B cell (primary cell): ENCODE data around the gene CER1.

Source experiments
- EZH2 ChIP-seq: IDR thresholded peaks from 2 replicates; pipeline ENCODE4 v1.6.1; 2012; ENCODE audit warnings: borderline replicate concordance, low read depth, mild to moderate bottlenecking, moderate library complexity, low read length; ENCODE audit not compliant: insufficient read depth, poor library complexity, severe bottlenecking
- TF ChIP-seq, protein P1 (sequence below): fragments of 200-600 bp; IDR thresholded peaks from one replicate; pipeline ENCODE4 v1.8.0; 2022; ENCODE audit warnings: antibody characterized with exemption, mild to moderate bottlenecking

DNA sequence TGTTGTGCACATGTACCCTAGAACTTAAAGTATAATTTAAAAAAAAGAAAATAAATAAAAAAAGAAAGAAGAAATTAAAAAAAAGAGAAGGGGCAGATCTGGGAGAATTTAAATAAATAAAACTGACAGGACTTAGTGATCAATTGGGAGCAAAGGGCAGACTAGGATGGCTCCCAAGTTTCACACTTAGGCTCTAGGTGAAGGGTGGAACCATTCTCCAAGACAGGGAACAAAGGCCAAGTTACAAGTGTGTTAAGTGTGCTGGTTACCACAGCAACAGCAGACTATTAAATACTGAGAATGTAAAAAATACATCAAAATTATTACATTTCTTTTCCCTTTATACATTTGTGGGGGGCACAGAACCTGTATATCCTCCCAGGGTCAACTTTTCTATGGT, 36.4 kb downstream of the CER1 start:
- TF ChIP-seq, protein P1, sequence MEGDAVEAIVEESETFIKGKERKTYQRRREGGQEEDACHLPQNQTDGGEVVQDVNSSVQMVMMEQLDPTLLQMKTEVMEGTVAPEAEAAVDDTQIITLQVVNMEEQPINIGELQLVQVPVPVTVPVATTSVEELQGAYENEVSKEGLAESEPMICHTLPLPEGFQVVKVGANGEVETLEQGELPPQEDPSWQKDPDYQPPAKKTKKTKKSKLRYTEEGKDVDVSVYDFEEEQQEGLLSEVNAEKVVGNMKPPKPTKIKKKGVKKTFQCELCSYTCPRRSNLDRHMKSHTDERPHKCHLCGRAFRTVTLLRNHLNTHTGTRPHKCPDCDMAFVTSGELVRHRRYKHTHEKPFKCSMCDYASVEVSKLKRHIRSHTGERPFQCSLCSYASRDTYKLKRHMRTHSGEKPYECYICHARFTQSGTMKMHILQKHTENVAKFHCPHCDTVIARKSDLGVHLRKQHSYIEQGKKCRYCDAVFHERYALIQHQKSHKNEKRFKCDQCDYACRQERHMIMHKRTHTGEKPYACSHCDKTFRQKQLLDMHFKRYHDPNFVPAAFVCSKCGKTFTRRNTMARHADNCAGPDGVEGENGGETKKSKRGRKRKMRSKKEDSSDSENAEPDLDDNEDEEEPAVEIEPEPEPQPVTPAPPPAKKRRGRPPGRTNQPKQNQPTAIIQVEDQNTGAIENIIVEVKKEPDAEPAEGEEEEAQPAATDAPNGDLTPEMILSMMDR: no peak
- no peak for TF ChIP-seq EZH2
